ENCODE data around the gene STK11IP. TPM values are rescaled to one million over a fixed set of nuclear protein-coding genes. Genes with fewer than 3 reads are reported as not detected.

The STK11IP gene
- total and polyA plus RNA-seq, 2 of the 4 experiments (the other 2 are of a cell fraction): 14.5 to 19.7 TPM

GRCh38 chr2:219595256-219595655 is 2.4 kb upstream of the STK11IP start:
- no peak overlapping the region for H3K18ac ChIP-seq (ENCODE audit: low read depth, low read length)
- H3K4ac ChIP-seq (ENCODE audit: low read depth, low read length): no peak overlapping the region
- no peak overlapping the region for H2AK5ac ChIP-seq (ENCODE audit: low read depth, low read length)
- no TSS peak for BruUV-seq (replicated peaks)
- peaks cover 2% of the 10 kb centered on the region for H3K4me1 ChIP-seq (ENCODE audit: control insufficient read depth, insufficient read depth, low read length)
- H3K36me3 ChIP-seq (ENCODE audit: control insufficient read depth, insufficient read depth, low read length): no peaks in the 10 kb centered on the region
- H3K9me1 ChIP-seq (ENCODE audit: insufficient read depth, low read length): peaks cover 6% of the 10 kb centered on the region; the same call in 1 of the 2 replicates
- H4K5ac ChIP-seq (ENCODE audit: low read depth, low read length): peak overlapping the region; percentile 20
- no peak overlapping the region for H3K4me3 ChIP-seq (ENCODE audit: insufficient read depth, low read depth, low read length)
- H3K27ac ChIP-seq (ENCODE audit: insufficient read depth, low read length): peak overlapping the region; percentile 7; the same call in 1 of the 2 replicates
- no peak overlapping the region for H2BK20ac ChIP-seq (ENCODE audit: low read depth, low read length)
- DNase-seq: peak; percentile 27
- in situ Hi-C loops (cut with MboI; ENCODE audit: low sequenced_read_pairs) (no loop called here), dilution Hi-C loops (cut with HindIII; ENCODE audit: low sequenced_read_pairs, unreplicated experiment) (no loop called here), intact Hi-C loops (cut with micrococcal nuclease) (loop anchor here (5.0 kb wide), 1 partner anchor 92 kb away; no protein-coding TSS in a partner anchor)
- 0 out of 2 replicates have a peak overlapping the region, but pooled peaks have one; percentile 30 for H3K9ac ChIP-seq (ENCODE audit: low read depth, low read length)
- H4K8ac ChIP-seq (ENCODE audit: low read depth in 2 of 2, low read length in 2 of 2): peak overlapping the region in 1 of 2 experiments; percentile 0; a peak in 1 of 4 replicates
- H3K27me3 ChIP-seq (ENCODE audit: control insufficient read depth, insufficient read depth, low read length): peaks cover 3% of the 10 kb centered on the region
- no peaks in the 10 kb centered on the region for H3K9me3 ChIP-seq (ENCODE audit: control insufficient read depth, insufficient read depth, low read length)
- ATAC-seq (ENCODE audit: low read depth): no peak
- H2AFZ ChIP-seq (replicated peaks; ENCODE audit: low read length, poor library complexity): no peak overlapping the region
- H3K14ac ChIP-seq (replicated peaks; ENCODE audit: low read depth, low read length): no peak overlapping the region
- ChIA-PET POLR2A (ENCODE audit: unreplicated experiment) (no interaction called here), CTCF (no interaction called here)
- H3K23ac ChIP-seq (ENCODE audit: low read depth, low read length): no peak overlapping the region
- H3K56ac ChIP-seq (ENCODE audit: extremely low read depth, insufficient read depth, low read length): no peak overlapping the region
- no peak overlapping the region for H2BK120ac ChIP-seq (ENCODE audit: low read depth, low read length)
- WGBS, 2 experiments (ENCODE audit: extremely low coverage in 2 of 2, insufficient read length in 1 of 2): no CpG with 5 or more reads among the region's 3 CpGs
- no peak overlapping the region for H4K91ac ChIP-seq (ENCODE audit: insufficient read depth, low read depth, low read length)
- no peak overlapping the region for H2BK5ac ChIP-seq (ENCODE audit: low read depth, low read length, poor library complexity, severe bottlenecking)
- H3K79me1 ChIP-seq (ENCODE audit: low read depth in 1 of 2, low read length in 2 of 2): peaks cover 9 to 14% of the 10 kb centered on the region in 2 experiments
- no peak overlapping the region; the same call in 1 of the 2 replicates for H3K4me2 ChIP-seq (ENCODE audit: low read depth, low read length)
- H4K20me1 ChIP-seq (ENCODE audit: insufficient read depth, low read length): no peaks in the 10 kb centered on the region
- H2AK9ac ChIP-seq (replicated peaks; ENCODE audit: low read depth, low read length, poor library complexity): no peak overlapping the region
- TF ChIP-seq MAZ (IDR thresholded peaks at IDR 0.05; ENCODE audit: borderline replicate concordance, low read depth, low read length) (no peak), RCOR1 (IDR thresholded peaks at IDR 0.05; ENCODE audit: insufficient replicate concordance, low read length) (no peak), CHD1 (IDR thresholded peaks at IDR 0.05; ENCODE audit: low read depth, low read length) (no peak), ELK1 (IDR thresholded peaks at IDR 0.05; ENCODE audit: borderline replicate concordance, low read depth, low read length) (no peak), CEBPB (IDR thresholded peaks at IDR 0.05; ENCODE audit: low read depth, low read length) (no peak), MAFK (IDR thresholded peaks at IDR 0.05; ENCODE audit: low read depth, low read length) (no peak), BHLHE40 (IDR thresholded peaks at IDR 0.05; ENCODE audit: low read depth, low read length) (no peak), RFX5 (IDR thresholded peaks at IDR 0.05; ENCODE audit: low read depth, low read length) (no peak), POLR2A (IDR thresholded peaks at IDR 0.05; ENCODE audit: low read depth, low read length) (no peak), RAD21 (IDR thresholded peaks at IDR 0.05; ENCODE audit: low read length) (no peak), FOS (IDR thresholded peaks at IDR 0.05; ENCODE audit: low read depth, low read length) (no peak), MXI1 (IDR thresholded peaks at IDR 0.05; ENCODE audit: borderline replicate concordance, low read depth, low read length) (no peak), NFE2L2 (IDR thresholded peaks at IDR 0.05; ENCODE audit: low read depth, low read length) (no peak), SMC3 (IDR thresholded peaks at IDR 0.05; ENCODE audit: low read depth, low read length) (no peak)
- TF ChIP-seq, protein P1, sequence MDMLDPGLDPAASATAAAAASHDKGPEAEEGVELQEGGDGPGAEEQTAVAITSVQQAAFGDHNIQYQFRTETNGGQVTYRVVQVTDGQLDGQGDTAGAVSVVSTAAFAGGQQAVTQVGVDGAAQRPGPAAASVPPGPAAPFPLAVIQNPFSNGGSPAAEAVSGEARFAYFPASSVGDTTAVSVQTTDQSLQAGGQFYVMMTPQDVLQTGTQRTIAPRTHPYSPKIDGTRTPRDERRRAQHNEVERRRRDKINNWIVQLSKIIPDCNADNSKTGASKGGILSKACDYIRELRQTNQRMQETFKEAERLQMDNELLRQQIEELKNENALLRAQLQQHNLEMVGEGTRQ (IDR thresholded peaks at IDR 0.05; ENCODE audit: low read depth, low read length): no peak
- TF ChIP-seq, protein P2, sequence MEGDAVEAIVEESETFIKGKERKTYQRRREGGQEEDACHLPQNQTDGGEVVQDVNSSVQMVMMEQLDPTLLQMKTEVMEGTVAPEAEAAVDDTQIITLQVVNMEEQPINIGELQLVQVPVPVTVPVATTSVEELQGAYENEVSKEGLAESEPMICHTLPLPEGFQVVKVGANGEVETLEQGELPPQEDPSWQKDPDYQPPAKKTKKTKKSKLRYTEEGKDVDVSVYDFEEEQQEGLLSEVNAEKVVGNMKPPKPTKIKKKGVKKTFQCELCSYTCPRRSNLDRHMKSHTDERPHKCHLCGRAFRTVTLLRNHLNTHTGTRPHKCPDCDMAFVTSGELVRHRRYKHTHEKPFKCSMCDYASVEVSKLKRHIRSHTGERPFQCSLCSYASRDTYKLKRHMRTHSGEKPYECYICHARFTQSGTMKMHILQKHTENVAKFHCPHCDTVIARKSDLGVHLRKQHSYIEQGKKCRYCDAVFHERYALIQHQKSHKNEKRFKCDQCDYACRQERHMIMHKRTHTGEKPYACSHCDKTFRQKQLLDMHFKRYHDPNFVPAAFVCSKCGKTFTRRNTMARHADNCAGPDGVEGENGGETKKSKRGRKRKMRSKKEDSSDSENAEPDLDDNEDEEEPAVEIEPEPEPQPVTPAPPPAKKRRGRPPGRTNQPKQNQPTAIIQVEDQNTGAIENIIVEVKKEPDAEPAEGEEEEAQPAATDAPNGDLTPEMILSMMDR (conservative IDR thresholded peaks at IDR 0.05; ENCODE audit: low read depth, low read length): no peak
- H2BK15ac ChIP-seq (ENCODE audit: low read depth, low read length): no peak overlapping the region

Data from IMR-90 (cell line).